HG03025 (cell line): ENCODE measurements around the gene USP38.
"Not testable (repeated sequence)": the region's sequence is repeated elsewhere in the genome, so short reads cannot be mapped to it uniquely, and the experiment has no call there.

ENCODE experiments used
- ATAC-seq: cut with Tn5 transposase; IDR thresholded peaks from one replicate; pipeline ENCODE4 v1.9.1; 2021; ENCODE audit warnings: mild to moderate bottlenecking, moderate library complexity; ENCODE audit not compliant: unreplicated experiment, low FRiP score

Gene USP38

DNA sequence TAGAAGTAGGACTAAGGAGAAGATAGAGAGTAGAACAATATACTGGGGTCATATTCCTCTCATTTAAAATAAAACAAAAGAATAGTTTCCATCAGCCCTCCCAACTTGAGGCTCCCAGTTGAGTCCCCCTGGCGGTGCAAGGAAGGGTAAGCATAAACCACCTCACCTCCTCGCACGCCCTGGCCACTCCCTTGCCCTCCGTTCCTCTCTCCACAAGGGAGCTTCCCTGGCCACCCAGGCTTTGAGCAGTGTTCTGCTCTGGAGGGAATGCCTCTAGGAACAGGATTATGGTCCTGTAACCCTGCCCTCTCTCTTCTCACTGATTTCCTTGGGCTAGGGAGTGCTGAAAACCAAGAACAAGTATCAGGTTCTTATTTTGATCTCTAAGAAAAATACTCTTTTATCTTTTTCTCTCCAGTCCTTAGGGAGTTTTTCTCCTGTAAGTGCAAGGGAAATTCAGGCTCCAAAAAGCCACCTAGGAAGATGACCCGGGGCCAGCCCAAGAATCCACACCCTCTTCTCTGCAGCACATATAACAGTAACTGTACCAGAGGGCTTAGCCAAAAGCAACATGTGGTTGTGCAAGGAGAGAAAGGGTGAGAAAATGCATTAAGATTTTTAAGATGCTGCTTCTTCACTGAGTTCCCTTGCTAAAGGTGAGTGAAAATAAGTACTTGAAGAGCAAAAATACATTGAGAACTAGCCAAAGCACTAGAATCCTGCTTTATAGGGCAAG is 69.9 kb downstream of the USP38 start:
- no peak for ATAC-seq

DNA sequence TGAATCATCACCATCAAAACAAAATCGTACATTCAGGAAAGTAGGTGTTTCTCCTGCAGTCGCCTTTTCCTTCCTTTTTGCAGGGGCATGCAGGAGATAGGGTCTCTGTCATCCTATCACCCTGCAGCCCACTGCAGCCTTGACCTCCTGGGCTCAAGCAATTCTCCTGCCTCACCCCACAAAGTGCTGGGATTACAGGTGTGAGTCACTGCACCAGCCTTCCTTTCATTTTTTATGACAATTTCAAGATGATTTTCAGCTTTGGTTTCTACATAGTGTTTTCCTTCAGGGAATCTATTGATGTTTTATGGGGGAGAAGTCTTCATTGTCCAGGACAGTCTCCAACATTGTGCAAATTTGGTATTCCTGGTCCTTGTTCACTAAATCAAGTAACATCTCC is 71.7 kb downstream of the USP38 start:
- no peak for ATAC-seq

DNA sequence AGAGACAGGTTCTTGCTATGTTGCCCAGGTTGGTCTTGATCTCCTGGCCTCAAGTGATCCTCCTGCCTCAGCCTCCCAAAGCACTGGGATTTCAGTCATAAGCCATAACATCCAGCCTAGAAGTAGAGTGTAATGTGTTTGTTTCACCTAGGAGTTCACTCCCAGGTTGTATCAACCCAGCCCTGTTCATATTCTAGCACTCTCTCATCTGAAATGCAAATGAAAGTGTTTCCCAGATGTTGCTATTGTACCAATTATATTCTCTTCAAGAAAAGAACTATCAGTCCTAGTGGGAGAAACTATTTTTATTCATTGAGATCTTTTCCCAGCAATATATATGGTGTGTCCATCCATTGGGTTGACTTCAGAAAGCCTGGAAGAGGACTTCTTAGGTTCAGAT is 72.6 kb downstream of the USP38 start:
- no peak for ATAC-seq

DNA sequence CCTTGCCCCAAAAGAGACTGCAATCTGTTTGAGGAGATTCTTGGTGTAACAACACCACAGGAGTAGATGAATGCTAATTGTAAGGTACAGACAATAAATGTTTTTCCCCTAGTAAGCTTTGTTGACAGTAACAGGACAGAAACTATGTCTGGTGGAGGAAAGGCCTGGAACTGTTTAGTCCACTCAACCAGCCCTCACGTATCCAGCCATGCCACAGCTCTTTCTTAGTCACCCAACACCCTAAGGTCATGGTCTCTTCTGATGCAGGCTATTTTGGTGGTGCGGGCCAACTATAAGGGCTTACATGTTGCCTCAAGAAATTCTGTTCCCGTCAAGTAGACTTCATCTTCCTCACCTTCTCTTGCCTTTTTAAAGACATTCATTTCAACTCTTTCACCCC is 76.0 kb downstream of the USP38 start:
- ATAC-seq, result no peak

DNA sequence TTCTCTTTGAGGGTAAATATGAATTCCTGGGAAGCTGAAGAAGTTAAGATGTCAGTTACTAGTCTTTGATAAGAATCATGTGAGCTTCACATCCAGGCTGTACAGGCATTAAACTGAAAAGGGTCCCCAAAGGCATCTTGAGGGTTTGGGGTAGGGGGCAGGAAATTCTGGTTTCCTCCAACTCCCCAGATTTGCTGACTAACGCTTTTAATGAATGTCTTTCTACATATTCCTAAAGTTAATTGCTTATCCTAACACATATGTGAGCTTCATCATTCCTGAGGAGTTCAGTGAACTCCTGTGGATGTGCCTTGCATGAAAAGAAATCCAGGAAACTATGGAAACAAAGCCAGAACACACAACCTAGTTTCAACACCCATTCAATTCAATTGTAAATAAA is 78.1 kb downstream of the USP38 start:
- no peak for ATAC-seq

DNA sequence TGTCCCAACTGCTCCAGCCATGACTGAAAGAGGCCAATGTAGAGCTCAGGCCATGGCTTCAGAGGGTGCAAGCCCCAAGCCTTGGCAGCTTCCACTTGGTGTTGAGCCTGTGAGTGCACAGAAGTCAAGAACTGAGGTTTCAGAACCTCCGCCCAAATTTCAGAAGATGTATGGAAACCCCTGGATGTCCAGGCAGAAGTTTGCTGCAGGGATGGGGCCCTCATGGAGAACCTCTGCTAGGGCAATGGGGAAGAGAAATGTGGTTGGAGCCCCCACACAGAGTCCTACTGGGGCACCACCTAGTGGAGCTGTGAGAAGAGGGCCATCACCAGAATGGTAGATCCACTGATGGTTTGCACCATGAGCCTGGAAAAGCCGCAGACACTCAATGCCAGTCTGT is 83.0 kb downstream of the USP38 start:
- not testable (repeated sequence) for ATAC-seq

DNA sequence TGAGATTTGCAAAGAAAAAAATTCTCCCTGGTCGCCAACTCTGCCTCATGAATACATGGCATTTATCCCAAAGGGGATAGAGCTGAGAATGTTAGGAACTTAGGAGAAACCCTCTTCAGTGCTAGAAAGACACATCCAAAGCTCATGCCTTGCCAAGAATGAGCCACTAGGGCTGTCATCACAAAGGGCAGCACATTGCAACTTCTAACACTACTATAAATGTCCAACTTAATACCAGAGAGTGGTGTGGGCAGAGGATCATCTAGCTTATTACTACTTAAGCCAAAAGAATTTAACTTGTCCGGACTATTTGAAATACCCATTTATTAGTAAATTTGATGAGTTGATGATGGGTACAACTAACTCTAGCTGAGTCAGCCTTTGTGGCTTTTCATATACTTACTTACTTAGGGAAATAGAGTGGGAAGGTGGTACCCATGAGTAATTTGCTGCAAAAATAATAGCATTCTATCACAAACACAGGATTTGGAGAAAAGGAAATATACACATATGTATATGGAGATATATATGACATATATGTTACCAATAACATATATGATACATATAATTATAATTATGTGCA is 85.6 kb downstream of the USP38 start:
- ATAC-seq, result no peak
